ENCODE data around the gene PIEZO2. TPM values are rescaled to one million over a fixed set of nuclear protein-coding genes. Genes with fewer than 3 reads are reported as not detected.
"Not testable (repeated sequence)": the region's sequence is repeated elsewhere in the genome, so short reads cannot be mapped to it uniquely, and the experiment has no call there.

Gene PIEZO2
- total RNA-seq, 1 donor from 2014 or later = 41.2 TPM

DNA sequence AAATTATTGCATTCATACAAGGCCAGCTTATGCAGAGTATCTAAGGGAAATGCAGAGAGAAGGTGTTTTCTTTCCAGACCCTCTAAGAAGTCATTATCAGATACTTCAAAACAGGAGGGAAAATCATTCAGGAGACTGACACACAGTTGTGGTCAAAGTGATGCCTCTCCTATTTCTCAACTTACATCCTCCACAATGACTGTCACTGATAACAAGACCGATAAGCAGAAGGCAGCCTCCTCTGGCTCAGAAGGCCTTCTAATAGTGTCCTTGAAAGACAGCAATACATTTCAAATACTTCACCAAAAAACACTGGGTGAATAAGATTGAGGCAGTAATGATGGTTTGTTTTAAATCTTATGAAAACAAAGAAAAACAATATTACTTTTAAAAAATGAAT lies 199.7 kb downstream of the PIEZO2 start:
- Histone ChIP-seq H3K9ac (ENCODE audit: low read depth in 1 of 3, low read length in 3 of 3) (no peak overlapping the region), H3K27me3 (ENCODE audit: control insufficient read depth in 3 of 3, insufficient read depth in 3 of 3, low read length in 3 of 3) (peaks cover 0 to 3% (median 0%) of the 10 kb centered on the region in 3 donors), H3K36me3 (ENCODE audit: control insufficient read depth in 3 of 3, insufficient read depth in 3 of 3, low read length in 3 of 3) (no peaks in the 10 kb centered on the region), H3K4me1 (ENCODE audit: control insufficient read depth in 3 of 3, insufficient read depth in 3 of 3, low read length in 3 of 3) (no peaks in the 10 kb centered on the region), H3K9me3 (ENCODE audit: control insufficient read depth in 3 of 3, low read length in 3 of 3) (peaks cover 4 to 8% (median 7%) of the 10 kb centered on the region in 3 donors), H3K4me3 (ENCODE audit: low read length in 3 of 3) (no peak overlapping the region), H3K27ac (ENCODE audit: low read depth, low read length) (no peak overlapping the region)

DNA sequence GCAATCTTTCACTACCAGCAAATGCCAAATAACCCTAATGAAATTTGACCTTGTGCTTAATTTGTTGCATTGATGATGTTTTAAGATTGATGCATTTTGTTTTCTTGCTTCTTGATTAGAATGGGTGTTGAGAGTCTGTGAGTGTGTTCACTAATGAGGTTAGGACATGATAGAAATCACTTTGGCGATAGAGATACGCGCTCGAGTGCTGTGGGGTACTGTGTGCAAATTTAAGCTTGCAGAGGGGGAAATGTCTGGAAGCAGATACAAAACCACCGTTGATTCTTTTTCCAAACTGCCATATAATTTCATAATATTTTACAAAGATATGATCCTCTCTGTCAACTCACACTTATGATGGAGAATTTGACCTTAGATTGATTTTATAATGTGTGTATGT lies 200.9 kb downstream of the PIEZO2 start:
- H3K9ac ChIP-seq (ENCODE audit: low read depth in 1 of 3, low read length in 3 of 3) = no peak overlapping the region
- no peaks in the 10 kb centered on the region for H3K36me3 ChIP-seq (ENCODE audit: control insufficient read depth in 3 of 3, insufficient read depth in 3 of 3, low read length in 3 of 3)
- H3K4me3 ChIP-seq (ENCODE audit: low read length in 3 of 3) = no peak overlapping the region
- H3K27me3 ChIP-seq (ENCODE audit: control insufficient read depth in 3 of 3, insufficient read depth in 3 of 3, low read length in 3 of 3) = no peaks in the 10 kb centered on the region
- peaks cover 4 to 10% (median 7%) of the 10 kb centered on the region in 3 donors for H3K9me3 ChIP-seq (ENCODE audit: control insufficient read depth in 3 of 3, low read length in 3 of 3)
- H3K27ac ChIP-seq (ENCODE audit: low read depth, low read length) = no peak overlapping the region
- H3K4me1 ChIP-seq (ENCODE audit: control insufficient read depth in 3 of 3, insufficient read depth in 3 of 3, low read length in 3 of 3) = no peaks in the 10 kb centered on the region

DNA sequence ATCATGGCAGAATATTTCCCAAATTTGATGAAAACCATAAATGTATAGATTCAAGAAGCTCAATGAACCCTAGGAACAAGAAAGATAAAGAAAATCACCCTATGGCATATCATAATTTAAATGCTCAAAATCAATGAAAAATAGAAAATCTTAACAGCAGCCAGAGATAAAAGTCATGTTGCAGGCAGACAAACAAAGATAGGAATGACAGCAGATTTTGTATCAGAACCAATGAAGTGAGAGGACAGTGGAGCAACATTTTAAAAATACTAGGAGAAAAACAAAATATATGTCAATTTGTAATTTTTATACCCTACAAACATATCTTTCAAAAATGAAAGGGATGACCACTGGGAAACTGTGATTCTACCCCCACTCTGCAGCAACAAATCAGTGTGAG lies 203.3 kb downstream of the PIEZO2 start:
- Histone ChIP-seq H3K4me3 (ENCODE audit: low read length in 3 of 3) (no peak overlapping the region), H3K27ac (ENCODE audit: low read depth, low read length) (no peak overlapping the region), H3K4me1 (ENCODE audit: control insufficient read depth in 3 of 3, insufficient read depth in 3 of 3, low read length in 3 of 3) (no peaks in the 10 kb centered on the region), H3K9me3 (ENCODE audit: control insufficient read depth in 3 of 3, low read length in 3 of 3) (peaks cover 4 to 10% (median 7%) of the 10 kb centered on the region in 3 donors), H3K27me3 (ENCODE audit: control insufficient read depth in 3 of 3, insufficient read depth in 3 of 3, low read length in 3 of 3) (no peaks in the 10 kb centered on the region), H3K36me3 (ENCODE audit: control insufficient read depth in 3 of 3, insufficient read depth in 3 of 3, low read length in 3 of 3) (no peaks in the 10 kb centered on the region), H3K9ac (ENCODE audit: low read depth in 1 of 3, low read length in 3 of 3) (no peak overlapping the region)

DNA sequence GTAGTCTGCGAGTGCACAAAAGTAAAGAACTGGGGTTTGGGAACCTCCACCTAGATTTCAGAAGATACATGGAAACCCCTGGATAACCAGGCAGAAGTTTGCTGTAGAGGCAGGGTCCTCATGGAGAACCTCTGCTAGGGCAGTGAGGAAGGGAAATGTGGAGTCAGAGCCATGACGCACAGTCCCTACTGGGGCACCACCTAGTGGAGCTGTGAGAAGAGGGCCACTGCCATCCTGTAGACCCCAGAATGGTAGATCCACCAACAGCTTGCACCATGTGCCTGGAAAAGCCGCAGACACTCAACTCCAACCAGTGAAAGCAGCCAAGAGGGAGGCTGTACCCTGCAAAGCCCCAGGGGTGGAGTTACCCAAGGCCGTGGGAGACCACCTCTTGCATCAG lies 206.4 kb downstream of the PIEZO2 start:
- H3K27ac ChIP-seq (ENCODE audit: low read depth, low read length) = no peak overlapping the region
- peaks cover 0 to 2% (median 2%) of the 10 kb centered on the region in 3 donors for H3K4me1 ChIP-seq (ENCODE audit: control insufficient read depth in 3 of 3, insufficient read depth in 3 of 3, low read length in 3 of 3)
- H3K9me3 ChIP-seq (ENCODE audit: control insufficient read depth in 3 of 3, low read length in 3 of 3) = peaks cover 4 to 10% (median 7%) of the 10 kb centered on the region in 3 donors
- no peaks in the 10 kb centered on the region for H3K27me3 ChIP-seq (ENCODE audit: control insufficient read depth in 3 of 3, insufficient read depth in 3 of 3, low read length in 3 of 3)
- H3K36me3 ChIP-seq (ENCODE audit: control insufficient read depth in 3 of 3, insufficient read depth in 3 of 3, low read length in 3 of 3) = no peaks in the 10 kb centered on the region
- no peak overlapping the region for H3K9ac ChIP-seq (ENCODE audit: low read depth in 1 of 3, low read length in 3 of 3)
- no peak overlapping the region for H3K4me3 ChIP-seq (ENCODE audit: low read length in 3 of 3)

DNA sequence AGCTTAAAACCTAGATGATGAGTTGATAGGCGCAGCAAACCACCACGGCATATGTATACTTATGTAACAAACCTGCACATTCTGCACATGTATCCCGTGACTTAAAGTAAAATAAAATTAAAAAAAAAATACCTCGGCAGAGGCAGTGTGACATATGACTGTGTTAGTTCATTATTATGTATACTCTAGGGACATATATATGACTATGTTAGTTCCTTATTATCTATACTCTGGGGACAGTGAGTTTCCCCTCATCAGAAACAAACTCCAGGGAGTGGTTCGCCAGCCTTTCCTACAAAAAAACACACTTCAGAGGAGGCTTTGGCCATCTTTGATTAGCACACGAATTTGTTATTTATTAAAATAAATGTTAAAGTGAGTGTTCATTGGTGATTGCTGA lies 209.5 kb downstream of the PIEZO2 start:
- no peaks in the 10 kb centered on the region for H3K36me3 ChIP-seq (ENCODE audit: control insufficient read depth in 3 of 3, insufficient read depth in 3 of 3, low read length in 3 of 3)
- no peak overlapping the region for H3K9ac ChIP-seq (ENCODE audit: low read depth in 1 of 3, low read length in 3 of 3)
- no peak overlapping the region for H3K4me3 ChIP-seq (ENCODE audit: low read length in 3 of 3)
- H3K4me1 ChIP-seq (ENCODE audit: control insufficient read depth in 3 of 3, insufficient read depth in 3 of 3, low read length in 3 of 3) = peaks cover 0 to 13% (median 8%) of the 10 kb centered on the region in 3 donors
- H3K27me3 ChIP-seq (ENCODE audit: control insufficient read depth in 3 of 3, insufficient read depth in 3 of 3, low read length in 3 of 3) = peaks cover 0 to 1% (median 0%) of the 10 kb centered on the region in 3 donors
- peaks cover 0 to 3% (median 2%) of the 10 kb centered on the region in 3 donors for H3K9me3 ChIP-seq (ENCODE audit: control insufficient read depth in 3 of 3, low read length in 3 of 3)
- no peak overlapping the region for H3K27ac ChIP-seq (ENCODE audit: low read depth, low read length)

DNA sequence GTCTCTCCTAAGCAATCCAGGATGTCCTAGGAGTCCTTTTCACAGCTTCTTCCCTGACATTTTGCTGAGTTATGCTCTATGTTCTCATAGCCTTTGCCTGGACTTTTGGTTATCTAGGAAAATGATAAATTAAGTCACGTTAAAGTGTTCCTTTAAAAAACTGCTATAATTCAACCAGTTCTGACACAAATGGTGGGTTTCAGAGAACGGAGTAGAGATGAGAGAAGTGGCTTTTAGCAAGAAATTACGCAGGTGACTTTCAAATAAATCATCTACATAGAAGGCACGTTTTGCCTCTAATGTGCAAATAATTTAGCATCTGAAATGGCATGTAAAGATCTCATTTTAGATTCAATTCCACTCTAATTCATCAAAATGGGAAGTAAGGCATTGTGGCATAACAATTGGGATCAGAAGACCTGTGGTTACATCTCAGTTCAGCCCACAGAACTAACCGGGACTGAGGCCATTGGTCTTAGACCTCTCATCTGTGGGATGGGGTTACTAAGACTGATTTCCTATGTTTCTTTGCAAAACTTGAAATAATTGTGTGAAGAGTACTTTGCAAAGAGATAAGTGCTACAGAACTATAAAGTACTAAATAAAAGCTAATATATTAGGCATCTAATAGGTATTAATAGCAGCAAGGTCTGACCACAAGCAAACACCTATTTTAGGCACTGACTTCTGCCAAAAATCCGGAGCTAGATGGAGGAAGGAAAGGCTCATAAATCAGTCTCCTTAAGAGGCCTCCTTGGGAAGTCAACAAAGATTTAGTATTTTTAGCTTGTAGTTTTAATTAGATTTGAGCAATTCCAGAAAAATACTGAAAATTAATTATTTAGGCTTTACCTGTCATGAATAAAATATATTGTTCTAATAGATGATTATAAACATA lies 211.4 kb downstream of the PIEZO2 start:
- Histone ChIP-seq H3K4me3 (ENCODE audit: low read length in 3 of 3) (no peak overlapping the region), H3K27me3 (ENCODE audit: control insufficient read depth in 3 of 3, insufficient read depth in 3 of 3, low read length in 3 of 3) (peaks cover 0 to 2% (median 0%) of the 10 kb centered on the region in 3 donors), H3K27ac (ENCODE audit: low read depth, low read length) (no peak overlapping the region)

DNA sequence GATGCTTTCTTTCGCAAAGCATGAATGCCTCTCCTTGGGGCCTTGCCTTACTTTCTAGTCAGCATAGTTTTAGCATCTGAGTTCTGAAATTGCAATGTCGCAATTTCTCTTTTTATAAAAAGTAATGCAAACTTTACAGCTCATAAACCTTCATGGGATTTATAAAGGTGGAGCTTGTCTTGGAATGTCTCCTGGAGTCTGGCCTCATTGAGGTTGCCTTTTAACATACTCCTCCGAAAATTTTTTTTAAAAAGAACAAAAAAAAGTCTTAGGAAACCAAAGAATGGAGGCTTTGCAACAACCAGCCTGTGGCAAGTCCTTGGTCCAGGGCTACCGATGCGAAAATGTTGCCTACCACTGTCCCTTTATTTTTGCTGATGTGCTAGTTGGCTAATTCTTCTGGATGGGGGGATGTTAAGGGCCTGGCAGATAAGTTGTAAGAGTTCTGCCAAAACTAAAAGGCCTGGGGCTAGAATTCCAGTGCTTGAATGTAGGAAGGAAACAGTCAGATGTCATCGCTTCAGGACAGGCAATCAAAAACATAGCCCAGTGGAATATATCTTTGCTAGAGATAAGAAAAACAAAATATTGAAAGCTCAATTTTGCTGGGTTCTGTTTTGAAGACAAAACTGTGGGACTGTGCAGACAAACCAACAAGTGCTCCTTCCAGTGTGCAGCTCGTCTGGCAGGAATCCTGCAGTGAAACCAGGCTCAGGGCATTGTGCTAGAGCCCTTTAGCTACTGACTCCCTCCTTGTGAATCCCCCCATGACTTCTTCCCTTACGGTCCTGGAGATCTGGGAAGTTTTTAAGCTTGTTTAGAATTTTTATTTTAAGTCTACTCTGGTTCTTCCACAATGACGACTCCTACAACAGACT lies 213.0 kb downstream of the PIEZO2 start:
- no peaks in the 10 kb centered on the region for H3K36me3 ChIP-seq (ENCODE audit: control insufficient read depth in 3 of 3, insufficient read depth in 3 of 3, low read length in 3 of 3)
- no peak overlapping the region for H3K4me3 ChIP-seq (ENCODE audit: low read length in 3 of 3)
- H3K9ac ChIP-seq (ENCODE audit: low read depth in 1 of 3, low read length in 3 of 3) = no peak overlapping the region
- H3K9me3 ChIP-seq (ENCODE audit: control insufficient read depth in 3 of 3, low read length in 3 of 3) = no peaks in the 10 kb centered on the region
- no peak overlapping the region for H3K27ac ChIP-seq (ENCODE audit: low read depth, low read length)
- H3K27me3 ChIP-seq (ENCODE audit: control insufficient read depth in 3 of 3, insufficient read depth in 3 of 3, low read length in 3 of 3) = peaks cover 0 to 2% (median 0%) of the 10 kb centered on the region in 3 donors
- peaks cover 0 to 13% (median 8%) of the 10 kb centered on the region in 3 donors for H3K4me1 ChIP-seq (ENCODE audit: control insufficient read depth in 3 of 3, insufficient read depth in 3 of 3, low read length in 3 of 3)

More for the DNA sequence above, 211.4 kb downstream of the PIEZO2 start:
- Histone ChIP-seq H3K9ac (ENCODE audit: low read depth in 1 of 3, low read length in 3 of 3) (no peak overlapping the region), H3K4me1 (ENCODE audit: control insufficient read depth in 3 of 3, insufficient read depth in 3 of 3, low read length in 3 of 3) (peaks cover 0 to 13% (median 8%) of the 10 kb centered on the region in 3 donors), H3K36me3 (ENCODE audit: control insufficient read depth in 3 of 3, insufficient read depth in 3 of 3, low read length in 3 of 3) (no peaks in the 10 kb centered on the region), H3K9me3 (ENCODE audit: control insufficient read depth in 3 of 3, low read length in 3 of 3) (no peaks in the 10 kb centered on the region)

DNA sequence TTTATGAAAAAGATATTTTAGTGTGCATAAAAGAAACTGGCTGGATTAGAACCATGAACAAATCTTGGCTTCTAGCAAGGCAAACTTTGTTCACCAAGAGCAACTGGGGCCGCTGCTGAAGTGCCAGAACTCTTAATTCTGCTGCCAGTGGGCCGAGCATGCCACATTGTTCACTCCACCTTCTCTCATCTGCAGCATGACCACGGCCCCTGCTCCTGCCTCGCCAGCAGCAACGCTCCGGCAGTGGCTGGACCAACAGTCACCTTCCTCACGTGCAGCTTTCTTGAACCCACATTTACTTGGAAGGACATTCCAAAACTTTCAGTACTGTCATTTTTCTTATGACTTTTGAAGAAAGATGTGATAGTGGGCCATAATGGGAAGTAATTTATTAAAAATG lies 213.8 kb downstream of the PIEZO2 start:
- no peak overlapping the region for H3K9ac ChIP-seq (ENCODE audit: low read depth in 1 of 3, low read length in 3 of 3)
- H3K36me3 ChIP-seq (ENCODE audit: control insufficient read depth in 3 of 3, insufficient read depth in 3 of 3, low read length in 3 of 3) = no peaks in the 10 kb centered on the region
- H3K27me3 ChIP-seq (ENCODE audit: control insufficient read depth in 3 of 3, insufficient read depth in 3 of 3, low read length in 3 of 3) = peaks cover 0 to 2% (median 0%) of the 10 kb centered on the region in 3 donors
- H3K4me1 ChIP-seq (ENCODE audit: control insufficient read depth in 3 of 3, insufficient read depth in 3 of 3, low read length in 3 of 3) = peaks cover 0 to 13% (median 8%) of the 10 kb centered on the region in 3 donors
- no peaks in the 10 kb centered on the region for H3K9me3 ChIP-seq (ENCODE audit: control insufficient read depth in 3 of 3, low read length in 3 of 3)
- no peak overlapping the region for H3K4me3 ChIP-seq (ENCODE audit: low read length in 3 of 3)
- H3K27ac ChIP-seq (ENCODE audit: low read depth, low read length) = no peak overlapping the region

DNA sequence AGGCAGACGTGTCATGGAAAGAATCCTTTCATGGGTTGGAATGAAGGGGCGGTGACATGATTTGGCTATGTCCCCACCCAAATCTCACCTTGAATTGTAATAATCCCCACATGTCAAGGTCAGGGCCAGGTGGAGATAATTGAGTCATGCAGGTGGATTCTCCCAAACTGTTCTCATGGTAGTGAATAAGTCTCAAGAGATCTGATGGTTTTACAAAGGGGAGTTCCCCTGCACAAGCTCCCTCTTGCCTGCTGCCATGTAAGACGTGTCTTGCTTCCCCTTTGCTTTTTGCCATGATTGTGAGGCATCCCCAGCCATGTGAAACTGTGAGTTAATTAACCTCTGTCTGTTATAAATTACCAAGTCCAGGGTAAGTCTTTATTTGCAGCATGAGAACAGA lies 215.7 kb downstream of the PIEZO2 start:
- not testable (repeated sequence) for H3K9me3 ChIP-seq (ENCODE audit: control insufficient read depth in 3 of 3, low read length in 3 of 3); H3K36me3 ChIP-seq (ENCODE audit: control insufficient read depth in 3 of 3, insufficient read depth in 3 of 3, low read length in 3 of 3); H3K9ac ChIP-seq (ENCODE audit: low read depth in 1 of 3, low read length in 3 of 3); H3K27ac ChIP-seq (ENCODE audit: low read depth, low read length); H3K27me3 ChIP-seq (ENCODE audit: control insufficient read depth in 3 of 3, insufficient read depth in 3 of 3, low read length in 3 of 3); H3K4me3 ChIP-seq (ENCODE audit: low read length in 3 of 3)
- H3K4me1 ChIP-seq (ENCODE audit: control insufficient read depth in 3 of 3, insufficient read depth in 3 of 3, low read length in 3 of 3) = peaks cover 0 to 13% (median 8%) of the 10 kb centered on the region in 3 donors
